K562 (cell line): ENCODE results near the gene CBLC. TPM values are rescaled to one million over a fixed set of nuclear protein-coding genes. Genes with fewer than 3 reads are reported as not detected.

ENCODE experiments used
- FOXA1 ChIP-seq: fragments of 450-650 bp; IDR thresholded peaks from 2 replicates; pipeline ENCODE4 v1.6.1; 2016; ENCODE audit warnings: mild to moderate bottlenecking, borderline replicate concordance
- HDAC8 ChIP-seq: fragments of 450-650 bp; IDR thresholded peaks from 2 replicates; pipeline ENCODE4 v1.6.1; 2016; ENCODE audit warnings: mild to moderate bottlenecking, missing genetic modification characterization, moderate library complexity, missing compliant biosample characterization
- NFE2L1 ChIP-seq: fragments of 450-650 bp; IDR thresholded peaks from 2 replicates; pipeline ENCODE4 v1.6.1; 2016; ENCODE audit warnings: missing genetic modification characterization, low read depth, mild to moderate bottlenecking, missing compliant biosample characterization, moderate library complexity, borderline replicate concordance
- PHF8 ChIP-seq: fragments of 200-600 bp; sonication (generic); IDR thresholded peaks from 2 replicates; pipeline ENCODE4 v1.6.1; 2012; ENCODE audit warnings: mixed run types, mild to moderate bottlenecking, inconsistent platforms, low read length, moderate library complexity, borderline replicate concordance
- VEZF1 ChIP-seq: fragments of 200-800 bp; sonication (Bioruptor generic); IDR thresholded peaks from 2 replicates; pipeline ENCODE4 v1.6.1; 2017; ENCODE audit warnings: missing genetic modification characterization, missing compliant biosample characterization
- ZFX ChIP-seq: sonication (generic); formaldehyde crosslinking; IDR thresholded peaks from 2 replicates; pipeline ENCODE4 v1.8.0; 2022; ENCODE audit warnings: mild to moderate bottlenecking, missing genetic modification reagents, moderate library complexity
- polyA plus RNA-seq, 8 experiments: library from polyadenylated mRNA; depleted of rRNA in 4 of 8; stranded (reverse) in 5 of 8; unstranded in 3 of 8; fragments of >200 nt; fragmentation: Nextera tagmentation in 2 of 8; fragmentation: Illumina TruSeq in 1 of 8; extraction: Ambion mirVana in 2 of 8; extraction: Trizol in 1 of 8; gene quantifications; 2 replicates each; pipeline versions ENCODE4 v1.2.1 to v1.2.3, GENCODE V29; 2011 to 2014; ENCODE audit warnings: inconsistent platforms in 1 of 8, missing spikeins in 1 of 8
- total RNA-seq, 7 experiments: library from RNA; depleted of rRNA in 6 of 7; stranded (reverse); fragments of >200 nt in 6 of 7; fragmentation: Illumina TruSeq in 2 of 7; extraction: Trizol in 2 of 7; gene quantifications; 2 replicates each; pipeline versions ENCODE4 v1.2.1 to v1.2.3, GENCODE V29; 2011 to 2021; ENCODE audit warnings: low replicate concordance in 1 of 7
- TF ChIP-seq, protein P1 (sequence below), 2 experiments: fragments of 450-650 bp in 1 of 2; sonication (generic) in 1 of 2; formaldehyde crosslinking in 1 of 2; IDR thresholded peaks; 2 replicates each; pipeline versions ENCODE4 v1.7.1 to v1.9.0; 2016 to 2022; ENCODE audit warnings: inconsistent platforms in 1 of 2, mild to moderate bottlenecking in 1 of 2, missing genetic modification reagents in 1 of 2

Gene CBLC
- total and polyA plus RNA-seq, 9 of the 15 experiments (the other 6 are each of a cell fraction or from before 2014, with no cell fraction given): 0.09 TPM; not detected in 8

- TF ChIP-seq, protein P1, sequence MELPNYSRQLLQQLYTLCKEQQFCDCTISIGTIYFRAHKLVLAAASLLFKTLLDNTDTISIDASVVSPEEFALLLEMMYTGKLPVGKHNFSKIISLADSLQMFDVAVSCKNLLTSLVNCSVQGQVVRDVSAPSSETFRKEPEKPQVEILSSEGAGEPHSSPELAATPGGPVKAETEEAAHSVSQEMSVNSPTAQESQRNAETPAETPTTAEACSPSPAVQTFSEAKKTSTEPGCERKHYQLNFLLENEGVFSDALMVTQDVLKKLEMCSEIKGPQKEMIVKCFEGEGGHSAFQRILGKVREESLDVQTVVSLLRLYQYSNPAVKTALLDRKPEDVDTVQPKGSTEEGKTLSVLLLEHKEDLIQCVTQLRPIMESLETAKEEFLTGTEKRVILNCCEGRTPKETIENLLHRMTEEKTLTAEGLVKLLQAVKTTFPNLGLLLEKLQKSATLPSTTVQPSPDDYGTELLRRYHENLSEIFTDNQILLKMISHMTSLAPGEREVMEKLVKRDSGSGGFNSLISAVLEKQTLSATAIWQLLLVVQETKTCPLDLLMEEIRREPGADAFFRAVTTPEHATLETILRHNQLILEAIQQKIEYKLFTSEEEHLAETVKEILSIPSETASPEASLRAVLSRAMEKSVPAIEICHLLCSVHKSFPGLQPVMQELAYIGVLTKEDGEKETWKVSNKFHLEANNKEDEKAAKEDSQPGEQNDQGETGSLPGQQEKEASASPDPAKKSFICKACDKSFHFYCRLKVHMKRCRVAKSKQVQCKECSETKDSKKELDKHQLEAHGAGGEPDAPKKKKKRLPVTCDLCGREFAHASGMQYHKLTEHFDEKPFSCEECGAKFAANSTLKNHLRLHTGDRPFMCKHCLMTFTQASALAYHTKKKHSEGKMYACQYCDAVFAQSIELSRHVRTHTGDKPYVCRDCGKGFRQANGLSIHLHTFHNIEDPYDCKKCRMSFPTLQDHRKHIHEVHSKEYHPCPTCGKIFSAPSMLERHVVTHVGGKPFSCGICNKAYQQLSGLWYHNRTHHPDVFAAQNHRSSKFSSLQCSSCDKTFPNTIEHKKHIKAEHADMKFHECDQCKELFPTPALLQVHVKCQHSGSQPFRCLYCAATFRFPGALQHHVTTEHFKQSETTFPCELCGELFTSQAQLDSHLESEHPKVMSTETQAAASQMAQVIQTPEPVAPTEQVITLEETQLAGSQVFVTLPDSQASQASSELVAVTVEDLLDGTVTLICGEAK (IDR thresholded peaks at IDR 0.05): 0 out of 2 replicates have a peak, but pooled peaks have one; percentile 52
- TF ChIP-seq, protein P1 (CRISPR knock-in tag; IDR thresholded peaks at IDR 0.05): no peak
- TF ChIP-seq ZFX: no peak; the same call in 1 of the 2 replicates
- no peak for TF ChIP-seq HDAC8 (tag)
- no peak for TF ChIP-seq NFE2L1 (tag)
- peak; percentile 62; the same call in 1 of the 2 replicates for TF ChIP-seq PHF8
- TF ChIP-seq FOXA1: no peak
- TF ChIP-seq VEZF1 (CRISPR knock-in tag): peak; percentile 94
Measured at GRCh38 chr19:44808463-44809371, 31.0 kb downstream of the CBLC start, which contains the start of gene BCAM (continued).
